ENCODE measurements around the gene HPDL.

GRCh38 chr1:45373573-45373972 is 46.9 kb downstream of the HPDL start:
- TF ChIP-seq CTCF (IDR thresholded peaks at IDR 0.05) = no peak
- TF ChIP-seq POLR2A (IDR thresholded peaks at IDR 0.05) = no peak

All from Peyer's patch (tissue), 4 donors.